ENCODE measurements around the gene CD109. TPM values are rescaled to one million over a fixed set of nuclear protein-coding genes. Genes with fewer than 3 reads are reported as not detected.

CD109 gene
- total RNA-seq, 4 donors from 2014 or later = 1.9 to 7.4 (median 4.8) TPM

- peaks cover 0 to 4% (median 0%) of the 10 kb centered on the region in 4 donors for H3K4me1 ChIP-seq
- H3K27me3 ChIP-seq = no peaks in the 10 kb centered on the region
- TF ChIP-seq POLR2AphosphoS5 (IDR thresholded peaks at IDR 0.05) (no peak), POLR2A (IDR thresholded peaks at IDR 0.05) (no peak), CTCF (IDR thresholded peaks at IDR 0.05) (no peak), EP300 (IDR thresholded peaks at IDR 0.05; ENCODE audit: low read depth) (no peak)
- in situ Hi-C loops (cut with MboI; ENCODE audit: low pct_ligation_motif_present in 1 of 4, low pct_unique_long_range_greater_than_20kb in 1 of 4, low sequenced_read_pairs in 3 of 4) (no loop called here), intact Hi-C loops (cut with DNase I; ENCODE audit: low total_unique reads) (no loop called here)
- no peak overlapping the region for H3K27ac ChIP-seq
- WGBS, 2 donors (ENCODE audit: low coverage in 1 of 2) = 73 to 79% methylated on average over 4 of the region's 4 CpGs
- no peaks in the 10 kb centered on the region for H3K36me3 ChIP-seq
- H3K9me3 ChIP-seq = no peaks in the 10 kb centered on the region
- H3K4me3 ChIP-seq = no peak overlapping the region
- no peak for DNase-seq
Measured at GRCh38 chr6:73796881-73797280, 100.9 kb downstream of the CD109 start.

GRCh38 chr6:73797861-73798260 is 101.9 kb downstream of the CD109 start:
- H3K9me3 ChIP-seq = no peaks in the 10 kb centered on the region
- intact Hi-C loops (cut with DNase I; ENCODE audit: low total_unique reads) = no loop called here
- in situ Hi-C loops (cut with MboI; ENCODE audit: low pct_ligation_motif_present in 1 of 4, low pct_unique_long_range_greater_than_20kb in 1 of 4, low sequenced_read_pairs in 3 of 4) = no loop called here

GRCh38 chr6:73798592-73798991 is 102.6 kb downstream of the CD109 start:
- 33 to 43% methylated on average over 1 to 2 of the region's 2 CpGs for WGBS, 2 donors (ENCODE audit: low coverage in 1 of 2)
- in situ Hi-C loops (cut with MboI; ENCODE audit: low pct_ligation_motif_present in 1 of 4, low pct_unique_long_range_greater_than_20kb in 1 of 4, low sequenced_read_pairs in 3 of 4) = no loop called here
- TF ChIP-seq CTCF (IDR thresholded peaks at IDR 0.05) = peak in 3 of 5 experiments; percentile 9 to 24 (median 21)
- TF ChIP-seq POLR2A (IDR thresholded peaks at IDR 0.05) = no peak
- peak; percentile 21 to 39 (median 26) for TF ChIP-seq POLR2AphosphoS5 (IDR thresholded peaks at IDR 0.05)
- TF ChIP-seq EP300 (IDR thresholded peaks at IDR 0.05; ENCODE audit: low read depth) = no peak

More at GRCh38 chr6:73797861-73798260, 101.9 kb downstream of the CD109 start:
- TF ChIP-seq POLR2A (IDR thresholded peaks at IDR 0.05) (no peak), POLR2AphosphoS5 (IDR thresholded peaks at IDR 0.05) (no peak), EP300 (IDR thresholded peaks at IDR 0.05; ENCODE audit: low read depth) (no peak), CTCF (IDR thresholded peaks at IDR 0.05) (no peak)
- H3K4me1 ChIP-seq = peaks cover 0 to 4% (median 0%) of the 10 kb centered on the region in 4 donors
- DNase-seq = no peak
- WGBS, 2 donors (ENCODE audit: low coverage in 1 of 2) = 56 to 85% methylated on average over 2 to 6 of the region's 6 CpGs
- H3K27me3 ChIP-seq = no peaks in the 10 kb centered on the region
- no peaks in the 10 kb centered on the region for H3K36me3 ChIP-seq
- no peak overlapping the region for H3K4me3 ChIP-seq
- H3K27ac ChIP-seq = no peak overlapping the region

GRCh38 chr6:73800997-73801396 is 105.0 kb downstream of the CD109 start:
- DNase-seq = no peak
- WGBS, 2 donors (ENCODE audit: low coverage in 1 of 2) = 71 to 85% methylated on average over 1 of the region's 1 CpG
- no peak for TF ChIP-seq POLR2AphosphoS5 (IDR thresholded peaks at IDR 0.05)
- TF ChIP-seq POLR2A (IDR thresholded peaks at IDR 0.05) = no peak
- TF ChIP-seq CTCF (IDR thresholded peaks at IDR 0.05) = no peak
- TF ChIP-seq EP300 (IDR thresholded peaks at IDR 0.05; ENCODE audit: low read depth) = no peak
- Histone ChIP-seq H3K4me1 (peaks cover 0 to 4% (median 0%) of the 10 kb centered on the region in 4 donors), H3K4me3 (no peak overlapping the region), H3K36me3 (no peaks in the 10 kb centered on the region), H3K9me3 (no peaks in the 10 kb centered on the region), H3K27ac (no peak overlapping the region), H3K27me3 (no peaks in the 10 kb centered on the region)
- in situ Hi-C loops (cut with MboI; ENCODE audit: low pct_ligation_motif_present in 1 of 4, low pct_unique_long_range_greater_than_20kb in 1 of 4, low sequenced_read_pairs in 3 of 4) (no loop called here), intact Hi-C loops (cut with DNase I; ENCODE audit: low total_unique reads) (no loop called here)

More at GRCh38 chr6:73798592-73798991, 102.6 kb downstream of the CD109 start:
- no peaks in the 10 kb centered on the region for H3K27me3 ChIP-seq
- H3K36me3 ChIP-seq = no peaks in the 10 kb centered on the region
- H3K4me3 ChIP-seq = no peak overlapping the region
- H3K4me1 ChIP-seq = peaks cover 0 to 4% (median 0%) of the 10 kb centered on the region in 4 donors
- H3K27ac ChIP-seq = peak overlapping the region in 1 of 4 donors; percentile 38
- DNase-seq = peak; percentile 14
- intact Hi-C loops (cut with DNase I; ENCODE audit: low total_unique reads) = no loop called here
- H3K9me3 ChIP-seq = no peaks in the 10 kb centered on the region
